ENCODE results near the gene PTPRQ. TPM values are rescaled to one million over a fixed set of nuclear protein-coding genes. Genes with fewer than 3 reads are reported as not detected.

The PTPRQ gene
- total and polyA plus RNA-seq, 10 donors, result under 0.01 to 0.09 (median 0.03) TPM; not detected in 7

GRCh38 chr12:80679346-80680131 lies 235.5 kb downstream of the PTPRQ start:
- no peak for TF ChIP-seq POLR2AphosphoS5 (IDR thresholded peaks at IDR 0.05)
- no peak for TF ChIP-seq CTCF (IDR thresholded peaks at IDR 0.05 in 8 of 11, conservative IDR thresholded peaks at IDR 0.05 in 3 of 11)
- TF ChIP-seq POLR2A (IDR thresholded peaks at IDR 0.05), result no peak
- H3K4me3 ChIP-seq, result no peak overlapping the region
- H3K36me3 ChIP-seq, result no peaks in the 10 kb centered on the region
- H3K27me3 ChIP-seq (replicated peaks in 1 of 7), result no peaks in the 10 kb centered on the region
- WGBS, 5 donors, result 85 to 92% (median 89%) methylated on average over 3 of the region's 3 CpGs
- H3K9me3 ChIP-seq, result no peaks in the 10 kb centered on the region
- H3K27ac ChIP-seq, result no peak overlapping the region
- intact Hi-C loops (cut with DNase I; ENCODE audit: low total_unique reads), result no loop called here
- DNase-seq, result no peak
- H3K4me1 ChIP-seq, result no peaks in the 10 kb centered on the region

DNA sequence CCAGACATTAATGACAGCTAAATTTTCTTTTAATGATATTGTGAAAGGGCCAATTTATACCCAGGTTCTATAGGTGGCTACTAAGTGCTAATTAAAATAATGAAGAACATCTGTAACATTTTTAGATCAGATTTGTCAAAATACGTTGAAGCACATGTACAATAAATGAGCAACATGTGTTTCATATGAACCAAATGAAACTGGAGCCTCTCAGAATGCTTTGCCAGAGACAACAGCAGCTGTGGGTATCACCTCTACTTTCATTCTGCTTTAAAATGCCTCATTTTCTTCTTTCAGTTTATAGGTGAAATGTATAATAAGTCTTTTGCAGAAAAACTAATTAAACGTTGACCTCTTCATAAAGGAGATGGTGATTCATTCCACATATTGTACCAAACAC lies 237.3 kb downstream of the PTPRQ start:
- intact Hi-C loops (cut with DNase I; ENCODE audit: low total_unique reads), result no loop called here
- WGBS, 5 donors, result 65 to 83% (median 75%) methylated on average over 2 of the region's 2 CpGs

GRCh38 chr12:80681786-80682185 lies 237.8 kb downstream of the PTPRQ start:
- TF ChIP-seq POLR2A (IDR thresholded peaks at IDR 0.05), result no peak
- TF ChIP-seq POLR2AphosphoS5 (IDR thresholded peaks at IDR 0.05), result no peak
- TF ChIP-seq CTCF (IDR thresholded peaks at IDR 0.05 in 8 of 11, conservative IDR thresholded peaks at IDR 0.05 in 3 of 11), result no peak
- H3K27me3 ChIP-seq (replicated peaks in 1 of 7), result no peaks in the 10 kb centered on the region
- WGBS, 5 donors, result 77 to 90% (median 86%) methylated on average over 3 of the region's 3 CpGs
- no peak overlapping the region for H3K4me3 ChIP-seq
- intact Hi-C loops (cut with DNase I; ENCODE audit: low total_unique reads), result no loop called here
- no peak for DNase-seq
- H3K36me3 ChIP-seq, result no peaks in the 10 kb centered on the region
- no peaks in the 10 kb centered on the region for H3K4me1 ChIP-seq
- peaks cover 0 to under 1% (median 0%) of the 10 kb centered on the region in 8 donors for H3K9me3 ChIP-seq
- H3K27ac ChIP-seq, result no peak overlapping the region

More for the DNA sequence above, 237.3 kb downstream of the PTPRQ start:
- Histone ChIP-seq H3K4me1 (no peaks in the 10 kb centered on the region), H3K9me3 (no peaks in the 10 kb centered on the region), H3K36me3 (no peaks in the 10 kb centered on the region), H3K27ac (no peak overlapping the region), H3K4me3 (no peak overlapping the region), H3K27me3 (replicated peaks in 1 of 7) (no peaks in the 10 kb centered on the region)
- no peak for DNase-seq
- TF ChIP-seq POLR2A (IDR thresholded peaks at IDR 0.05), result no peak
- TF ChIP-seq POLR2AphosphoS5 (IDR thresholded peaks at IDR 0.05), result no peak
- no peak for TF ChIP-seq CTCF (IDR thresholded peaks at IDR 0.05 in 8 of 11, conservative IDR thresholded peaks at IDR 0.05 in 3 of 11)

GRCh38 chr12:80684077-80684495 lies 240.1 kb downstream of the PTPRQ start:
- Histone ChIP-seq H3K9me3 (peaks cover 0 to 8% (median 0%) of the 10 kb centered on the region in 8 donors), H3K27ac (no peak overlapping the region), H3K27me3 (replicated peaks in 1 of 7) (no peaks in the 10 kb centered on the region), H3K4me3 (no peak overlapping the region), H3K4me1 (no peaks in the 10 kb centered on the region), H3K36me3 (no peaks in the 10 kb centered on the region)
- WGBS, 5 donors, result 46 to 64% (median 54%) methylated on average over 7 of the region's 7 CpGs
- no peak for DNase-seq
- no peak for TF ChIP-seq POLR2AphosphoS5 (IDR thresholded peaks at IDR 0.05)
- TF ChIP-seq POLR2A (IDR thresholded peaks at IDR 0.05), result no peak
- TF ChIP-seq CTCF (IDR thresholded peaks at IDR 0.05 in 8 of 11, conservative IDR thresholded peaks at IDR 0.05 in 3 of 11), result no peak
- intact Hi-C loops (cut with DNase I; ENCODE audit: low total_unique reads), result no loop called here

All from spleen (tissue), 11 donors.